ENCODE data around the gene HS3ST6. TPM values are rescaled to one million over a fixed set of nuclear protein-coding genes. Genes with fewer than 3 reads are reported as not detected.

The HS3ST6 gene
- total and polyA plus RNA-seq, 2 of the 13 experiments (the other 11 are each of a cell fraction or from before 2014, with no cell fraction given): not detected

- Histone ChIP-seq H4K20me1 (ENCODE audit: insufficient read depth, low read length) (peaks cover 34% of the 10 kb centered on the region), H3K9me3 (ENCODE audit: low read length) (no peaks in the 10 kb centered on the region), H3K36me3 (replicated peaks in 1 of 2; ENCODE audit: control insufficient read depth in 1 of 2, insufficient read depth in 2 of 2, low read length in 2 of 2) (peaks cover 3 to 19% of the 10 kb centered on the region in 2 experiments; a peak in 3 of 5 replicates), H3K4me2 (ENCODE audit: low read depth, low read length) (peak within 1 kb of the TSS; percentile 98), H3K79me2 (ENCODE audit: insufficient read depth, low read length) (peaks cover 30% of the 10 kb centered on the region), H3K4me1 (ENCODE audit: insufficient read depth, low read length) (peaks cover 51% of the 10 kb centered on the region), H3K4me3 (replicated peaks in 1 of 3; ENCODE audit: insufficient read depth in 1 of 3, low read depth in 2 of 3, low read length in 3 of 3) (peak within 1 kb of the TSS; percentile 81 to 98 (median 94)), H3K27ac (ENCODE audit: extremely low read length, insufficient read depth, low read length) (peak within 1 kb of the TSS; percentile 80), H3K9ac (ENCODE audit: insufficient read depth, low read depth, low read length) (peak within 1 kb of the TSS; percentile 94), H2AFZ (ENCODE audit: low read length) (peak within 1 kb of the TSS; percentile 65), H3K27me3 (ENCODE audit: control insufficient read depth in 1 of 2, insufficient read depth in 2 of 2, low read length in 2 of 2) (peaks cover 0 to 5% of the 10 kb centered on the region in 2 experiments; a peak in 3 of 5 replicates)
- WGBS (ENCODE audit: low lambda C conversion rate): under 1% methylated on average over 43 of the region's 79 CpGs
- FAIRE-seq (no peak), ATAC-seq (peak; percentile 74), DNase-seq (ENCODE audit: low spot score) (peak; percentile 80)
- ChIA-PET CTCF (ENCODE audit: low intra/inter-chr PET ratio, low total read pairs) (no interaction called here), POLR2A (interaction anchor here (3.0 to 7.4 kb wide), 2 partner anchors 12 to 18 kb away, joined by 26 to 139 read pairs; partner anchors contain the start of genes MSRB1 and TBL3)
- BruUV-seq (replicated peaks): no TSS peak
- intact Hi-C loops (cut with micrococcal nuclease; ENCODE audit: unreplicated experiment) (loop anchor here (2.0 kb wide), 1 partner anchor 19 kb away; no protein-coding TSS in a partner anchor), in situ Hi-C loops (cut with HindIII; ENCODE audit: extremely low pct_ligation_motif_present, low pct_unique_long_range_greater_than_20kb) (no loop called here)
- TF ChIP-seq ZNF614 (CRISPR knock-in tag; IDR thresholded peaks at IDR 0.05; ENCODE audit: borderline replicate concordance): peak; percentile 85
- TF ChIP-seq KMT2B (CRISPR knock-in tag; IDR thresholded peaks at IDR 0.05): peak; percentile 55; the same call in 1 of the 2 replicates
- TF ChIP-seq RELA (CRISPR knock-in tag; IDR thresholded peaks at IDR 0.05): no peak
- TF ChIP-seq, protein P1, sequence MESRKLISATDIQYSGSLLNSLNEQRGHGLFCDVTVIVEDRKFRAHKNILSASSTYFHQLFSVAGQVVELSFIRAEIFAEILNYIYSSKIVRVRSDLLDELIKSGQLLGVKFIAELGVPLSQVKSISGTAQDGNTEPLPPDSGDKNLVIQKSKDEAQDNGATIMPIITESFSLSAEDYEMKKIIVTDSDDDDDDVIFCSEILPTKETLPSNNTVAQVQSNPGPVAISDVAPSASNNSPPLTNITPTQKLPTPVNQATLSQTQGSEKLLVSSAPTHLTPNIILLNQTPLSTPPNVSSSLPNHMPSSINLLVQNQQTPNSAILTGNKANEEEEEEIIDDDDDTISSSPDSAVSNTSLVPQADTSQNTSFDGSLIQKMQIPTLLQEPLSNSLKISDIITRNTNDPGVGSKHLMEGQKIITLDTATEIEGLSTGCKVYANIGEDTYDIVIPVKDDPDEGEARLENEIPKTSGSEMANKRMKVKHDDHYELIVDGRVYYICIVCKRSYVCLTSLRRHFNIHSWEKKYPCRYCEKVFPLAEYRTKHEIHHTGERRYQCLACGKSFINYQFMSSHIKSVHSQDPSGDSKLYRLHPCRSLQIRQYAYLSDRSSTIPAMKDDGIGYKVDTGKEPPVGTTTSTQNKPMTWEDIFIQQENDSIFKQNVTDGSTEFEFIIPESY (CRISPR knock-in tag; IDR thresholded peaks at IDR 0.05): peak; percentile 32; the same call in 1 of the 2 replicates
- no peak for TF ChIP-seq ZNF101 (CRISPR knock-in tag; IDR thresholded peaks at IDR 0.05; ENCODE audit: borderline replicate concordance, low read depth)
- peak; percentile 81 for TF ChIP-seq SALL1 (CRISPR knock-in tag; IDR thresholded peaks at IDR 0.05)
- no peak for TF ChIP-seq MBNL3 (CRISPR knock-in tag; conservative IDR thresholded peaks at IDR 0.05)
- no peak for TF ChIP-seq ZNF570 (CRISPR knock-in tag; IDR thresholded peaks at IDR 0.05; ENCODE audit: borderline replicate concordance)
- TF ChIP-seq SMAD9 (CRISPR knock-in tag; IDR thresholded peaks at IDR 0.05): no peak
- TF ChIP-seq BATF2 (CRISPR knock-in tag; IDR thresholded peaks at IDR 0.05): no peak
- no peak for TF ChIP-seq HMG20A (CRISPR knock-in tag; IDR thresholded peaks at IDR 0.05; ENCODE audit: borderline replicate concordance)
- TF ChIP-seq JARID2 (CRISPR knock-in tag; IDR thresholded peaks at IDR 0.05; ENCODE audit: insufficient replicate concordance): peak; percentile 69
- TF ChIP-seq NFAT5 (CRISPR knock-in tag; IDR thresholded peaks at IDR 0.05): peak; percentile 39; the same call in 1 of the 2 replicates
- TF ChIP-seq KDM5A (IDR thresholded peaks at IDR 0.05; ENCODE audit: borderline replicate concordance, low read length): no peak
- peak; percentile 81; the same call in 1 of the 2 replicates for TF ChIP-seq ZNF563 (CRISPR knock-in tag; IDR thresholded peaks at IDR 0.05)
- no peak for TF ChIP-seq ZNF24 (IDR thresholded peaks at IDR 0.05)
Observed at GRCh38 chr16:1959269-1960039, 41.2 kb upstream of the HS3ST6 start, which contains the start of gene NDUFB10. Gene NDUFB10 (plus strand): TSS chr16:1959538. CDS start chr16:1959625, 87 bp downstream.
